Measurements from ENCODE around the gene SETD3.

SETD3 gene

DNA sequence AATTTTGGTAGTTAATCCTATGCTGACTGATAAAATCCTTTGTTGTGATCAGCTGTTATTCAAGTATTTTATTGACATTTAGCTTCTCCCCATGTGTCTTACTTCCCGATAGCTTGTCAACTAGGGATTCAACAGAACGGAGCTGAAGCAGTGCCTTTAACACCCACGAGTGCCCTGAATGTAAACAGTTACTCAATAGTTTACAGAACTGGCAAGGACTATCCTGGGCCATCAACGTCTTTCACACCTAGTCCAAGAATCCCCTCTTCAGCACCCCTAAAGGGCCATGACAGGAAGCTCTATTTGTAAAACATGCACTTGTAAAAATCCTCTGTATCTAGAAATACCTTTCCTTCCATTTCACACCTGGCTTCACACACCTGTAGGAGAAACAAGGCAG lies 45.3 kb downstream of the SETD3 start:
- no peaks in the 10 kb centered on the region for H3K36me3 ChIP-seq (ENCODE audit: low read length)
- H4K20me1 ChIP-seq (ENCODE audit: low read depth, low read length), result no peaks in the 10 kb centered on the region
- H3K79me2 ChIP-seq (ENCODE audit: insufficient read depth, low read length), result no peaks in the 10 kb centered on the region

GRCh38 chr14:99432485-99432884 lies 48.2 kb downstream of the SETD3 start:
- Histone ChIP-seq H3F3A (ENCODE audit: insufficient read depth) (no peaks in the 10 kb centered on the region), H3K27me3 (ENCODE audit: low read length) (no peaks in the 10 kb centered on the region), H3K36me3 (ENCODE audit: low read length) (no peaks in the 10 kb centered on the region), H3K9ac (ENCODE audit: low read length) (no peak overlapping the region), H3K9me3 (ENCODE audit: insufficient read depth, low read length) (no peaks in the 10 kb centered on the region), H2AFZ (ENCODE audit: low read depth, low read length, severe bottlenecking) (no peak overlapping the region), H3K9me2 (replicated peaks; ENCODE audit: insufficient read depth, low read length) (no peaks in the 10 kb centered on the region), H3K4me3 (ENCODE audit: insufficient read depth, low read length, poor library complexity, severe bottlenecking) (no peak overlapping the region), H3K4me2 (ENCODE audit: low read depth, low read length, poor library complexity, severe bottlenecking) (no peak overlapping the region), H3K27ac (ENCODE audit: low read depth, low read length) (no peak overlapping the region), H4K20me1 (ENCODE audit: low read depth, low read length) (no peaks in the 10 kb centered on the region), H3K79me2 (ENCODE audit: insufficient read depth, low read length) (no peaks in the 10 kb centered on the region)
- no peak for TF ChIP-seq EZH2phosphoT487 (conservative IDR thresholded peaks at IDR 0.05; ENCODE audit: low read length)
- TF ChIP-seq, protein P1, sequence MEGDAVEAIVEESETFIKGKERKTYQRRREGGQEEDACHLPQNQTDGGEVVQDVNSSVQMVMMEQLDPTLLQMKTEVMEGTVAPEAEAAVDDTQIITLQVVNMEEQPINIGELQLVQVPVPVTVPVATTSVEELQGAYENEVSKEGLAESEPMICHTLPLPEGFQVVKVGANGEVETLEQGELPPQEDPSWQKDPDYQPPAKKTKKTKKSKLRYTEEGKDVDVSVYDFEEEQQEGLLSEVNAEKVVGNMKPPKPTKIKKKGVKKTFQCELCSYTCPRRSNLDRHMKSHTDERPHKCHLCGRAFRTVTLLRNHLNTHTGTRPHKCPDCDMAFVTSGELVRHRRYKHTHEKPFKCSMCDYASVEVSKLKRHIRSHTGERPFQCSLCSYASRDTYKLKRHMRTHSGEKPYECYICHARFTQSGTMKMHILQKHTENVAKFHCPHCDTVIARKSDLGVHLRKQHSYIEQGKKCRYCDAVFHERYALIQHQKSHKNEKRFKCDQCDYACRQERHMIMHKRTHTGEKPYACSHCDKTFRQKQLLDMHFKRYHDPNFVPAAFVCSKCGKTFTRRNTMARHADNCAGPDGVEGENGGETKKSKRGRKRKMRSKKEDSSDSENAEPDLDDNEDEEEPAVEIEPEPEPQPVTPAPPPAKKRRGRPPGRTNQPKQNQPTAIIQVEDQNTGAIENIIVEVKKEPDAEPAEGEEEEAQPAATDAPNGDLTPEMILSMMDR (IDR thresholded peaks at IDR 0.05; ENCODE audit: insufficient read depth, low read length, poor library complexity, severe bottlenecking), result no peak

More for the DNA sequence above, 45.3 kb downstream of the SETD3 start:
- no peaks in the 10 kb centered on the region for H3K9me3 ChIP-seq (ENCODE audit: insufficient read depth, low read length)
- no peak overlapping the region for H3K4me2 ChIP-seq (ENCODE audit: low read depth, low read length, poor library complexity, severe bottlenecking)
- TF ChIP-seq, protein P1 (IDR thresholded peaks at IDR 0.05; ENCODE audit: insufficient read depth, low read length, poor library complexity, severe bottlenecking), result no peak
- TF ChIP-seq EZH2phosphoT487 (conservative IDR thresholded peaks at IDR 0.05; ENCODE audit: low read length), result no peak
- H3K9me2 ChIP-seq (replicated peaks; ENCODE audit: insufficient read depth, low read length), result no peaks in the 10 kb centered on the region
- H3K27me3 ChIP-seq (ENCODE audit: low read length), result no peaks in the 10 kb centered on the region
- H3K27ac ChIP-seq (ENCODE audit: low read depth, low read length), result no peak overlapping the region
- no peak overlapping the region for H3K4me3 ChIP-seq (ENCODE audit: insufficient read depth, low read length, poor library complexity, severe bottlenecking)
- no peaks in the 10 kb centered on the region for H3F3A ChIP-seq (ENCODE audit: insufficient read depth)
- no peak overlapping the region for H3K9ac ChIP-seq (ENCODE audit: low read length)
- no peak overlapping the region for H2AFZ ChIP-seq (ENCODE audit: low read depth, low read length, severe bottlenecking)

- Histone ChIP-seq H3K27me3 (ENCODE audit: low read length) (no peaks in the 10 kb centered on the region), H3F3A (ENCODE audit: insufficient read depth) (no peaks in the 10 kb centered on the region), H3K9me2 (replicated peaks; ENCODE audit: insufficient read depth, low read length) (no peaks in the 10 kb centered on the region), H3K9me3 (ENCODE audit: insufficient read depth, low read length) (no peaks in the 10 kb centered on the region), H3K4me3 (ENCODE audit: insufficient read depth, low read length, poor library complexity, severe bottlenecking) (no peak overlapping the region), H3K27ac (ENCODE audit: low read depth, low read length) (no peak overlapping the region), H3K79me2 (ENCODE audit: insufficient read depth, low read length) (no peaks in the 10 kb centered on the region), H3K36me3 (ENCODE audit: low read length) (no peaks in the 10 kb centered on the region), H3K9ac (ENCODE audit: low read length) (no peak overlapping the region), H3K4me2 (ENCODE audit: low read depth, low read length, poor library complexity, severe bottlenecking) (no peak overlapping the region), H2AFZ (ENCODE audit: low read depth, low read length, severe bottlenecking) (no peak overlapping the region), H4K20me1 (ENCODE audit: low read depth, low read length) (no peaks in the 10 kb centered on the region)
- no peak for TF ChIP-seq EZH2phosphoT487 (conservative IDR thresholded peaks at IDR 0.05; ENCODE audit: low read length)
- TF ChIP-seq, protein P1 (IDR thresholded peaks at IDR 0.05; ENCODE audit: insufficient read depth, low read length, poor library complexity, severe bottlenecking), result no peak
Measured at GRCh38 chr14:99431986-99432385, 48.7 kb downstream of the SETD3 start.

Measured in SU-DHL-6 (cell line).